Retinal pigment epithelial cell (primary cell): Measurements from ENCODE around the gene CLTB.
A peak's percentile ranks its signal among the peaks of the same experiment; 100 is the strongest.

Experiments
- DNase-seq: peaks from one replicate; pipeline ENCODE4 v3.0.0-alpha.2; 2010; ENCODE audit warnings: low read depth
- H3K4me3 ChIP-seq: 2 replicates; pipeline ENCODE4 v1.5.1; 2011; ENCODE audit warnings: mild to moderate bottlenecking, low read length, control low read depth, moderate library complexity
- CTCF ChIP-seq: conservative IDR thresholded peaks from 2 replicates; pipeline ENCODE4 v1.5.1; 2011; ENCODE audit warnings: low read depth, low read length, control low read depth, inconsistent platforms

The CLTB gene

GRCh38 chr5:176392526-176392925 is 23.8 kb downstream of the CLTB start:
- H3K4me3 ChIP-seq: no peak overlapping the region
- TF ChIP-seq CTCF: no peak
- no peak for DNase-seq

GRCh38 chr5:176391999-176392398 is 24.3 kb downstream of the CLTB start:
- no peak for DNase-seq
- no peak overlapping the region for H3K4me3 ChIP-seq
- TF ChIP-seq CTCF: no peak

GRCh38 chr5:176391479-176391878 is 24.9 kb downstream of the CLTB start:
- no peak for TF ChIP-seq CTCF
- no peak for DNase-seq
- no peak overlapping the region for H3K4me3 ChIP-seq

DNA sequence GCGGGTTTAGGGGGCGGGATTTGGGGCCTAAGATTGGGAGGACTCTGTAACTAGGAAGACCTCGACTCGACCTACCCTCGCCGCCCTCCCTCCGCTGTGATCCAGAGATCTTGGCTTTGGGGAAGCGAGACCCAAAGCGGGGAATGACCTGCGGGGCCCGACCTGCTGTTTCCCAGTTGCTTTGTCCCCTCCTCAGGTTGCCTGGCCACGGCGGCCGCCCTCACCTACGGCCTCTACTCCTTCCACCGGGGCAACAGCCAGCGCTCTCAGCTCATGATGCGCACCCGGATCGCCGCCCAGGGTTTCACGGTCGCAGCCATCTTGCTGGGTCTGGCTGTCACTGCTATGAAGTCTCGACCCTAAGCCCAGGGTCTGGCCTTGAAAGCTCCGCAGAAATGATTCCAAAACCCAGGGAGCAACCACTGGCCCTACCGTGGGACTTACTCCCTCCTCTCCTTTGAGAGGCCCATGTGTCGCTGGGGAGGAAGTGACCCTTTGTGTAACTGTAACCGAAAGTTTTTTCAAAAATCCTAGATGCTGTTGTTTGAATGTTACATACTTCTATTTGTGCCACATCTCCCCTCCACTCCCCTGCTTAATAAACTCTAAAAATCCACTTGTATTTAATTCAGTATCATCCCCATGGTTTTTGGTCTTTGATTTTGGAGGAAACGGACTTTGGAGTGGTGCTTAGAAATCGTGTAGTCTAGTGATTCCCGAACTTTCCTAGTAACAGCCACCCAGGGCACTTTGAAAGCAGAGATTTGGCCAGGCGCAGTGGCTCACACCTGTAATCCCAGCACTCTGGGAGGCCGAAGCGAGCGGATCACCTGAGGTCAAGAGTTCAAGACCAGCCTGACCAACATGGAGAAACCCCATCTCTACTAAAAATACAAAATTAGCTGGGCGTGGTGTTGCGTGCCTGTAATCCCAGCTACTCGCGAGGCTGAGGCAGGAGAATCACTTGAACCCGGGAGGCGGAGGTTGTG is 26.9 kb downstream of the CLTB start:
- TF ChIP-seq CTCF: no peak
- DNase-seq: no peak
- peak overlapping the region; percentile 94 for H3K4me3 ChIP-seq

- TF ChIP-seq CTCF: no peak
- DNase-seq: peak; percentile 95
- peak within 1 kb of the TSS; percentile 94 for H3K4me3 ChIP-seq
Observed at GRCh38 chr5:176388444-176389134, 27.8 kb downstream of the CLTB start, which contains the start of the genes HIGD2A and NOP16. Gene HIGD2A (plus strand): TSS chr5:176388751. CDS start chr5:176388820, 69 bp downstream. Gene NOP16 (minus strand): TSS chr5:176388598. CDS start chr5:176388539, 59 bp downstream.

DNA sequence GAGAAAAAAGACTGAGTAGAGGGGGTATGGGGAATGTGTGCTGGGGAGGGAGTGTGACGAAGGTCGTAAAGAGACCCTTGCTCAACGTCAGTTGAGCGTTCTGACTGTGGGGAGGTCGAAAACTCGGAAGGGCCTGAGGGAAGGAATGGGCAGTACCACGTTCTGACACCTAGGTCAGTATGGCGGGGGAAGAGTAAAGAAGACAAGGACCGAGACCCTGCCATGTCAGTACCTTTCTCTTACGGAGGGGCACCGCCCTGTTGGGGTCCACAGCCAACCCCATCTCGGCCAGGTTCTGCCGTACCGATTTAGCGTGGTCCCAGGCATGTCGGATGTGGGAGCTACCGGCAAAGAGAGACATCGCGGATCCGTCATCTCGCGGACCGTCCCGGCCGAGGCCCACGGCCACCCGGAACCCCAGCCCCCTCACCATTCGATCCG is 28.3 kb downstream of the CLTB start:
- no peak for TF ChIP-seq CTCF
- no peak for DNase-seq
- H3K4me3 ChIP-seq: peak overlapping the region; percentile 94
